B cell (primary cell): ENCODE measurements around the gene MTSS2. TPM values are rescaled to one million over a fixed set of nuclear protein-coding genes. Genes with fewer than 3 reads are reported as not detected.

Experiments used
- ATAC-seq: fragments of 200-7000 bp; cut with Tn5 transposase; one replicate; pipeline ENCODE4 v1.10.0; 2021; ENCODE audit warnings: low read depth, mild to moderate bottlenecking, moderate number of reproducible peaks, moderate library complexity
- CTCF ChIA-PET: fragments of 350-600 bp; sonication (Branson Sonifier 250); formaldehyde crosslinking; loops from one replicate; lab custom pipeline; 2021; ENCODE audit warnings: antibody characterized with exemption, inconsistent platforms; lab: Charles Lee
- POLR2A ChIA-PET: fragments of 350-600 bp; sonication (Branson Sonifier 250); formaldehyde crosslinking; loops from one replicate; lab custom pipeline; 2021; ENCODE audit warnings: antibody characterized with exemption; lab: Charles Lee
- DNase-seq: peaks from one replicate; pipeline ENCODE4 v3.0.0; 2013
- H2AFZ ChIP-seq: 2 replicates; pipeline ENCODE4 v1.6.1; 2012; ENCODE audit warnings: mild to moderate bottlenecking, low read depth, low read length; ENCODE audit not compliant: insufficient read depth, poor library complexity, severe bottlenecking
- H3K27ac ChIP-seq, 2 donors: 1 replicate in 1 of 2; 2 replicates in 1 of 2; pipeline ENCODE4 v1.5.1; 2012 to 2013; ENCODE audit warnings: low read length in 2 of 2, mild to moderate bottlenecking in 2 of 2, moderate library complexity in 1 of 2
- H3K27me3 ChIP-seq, 4 experiments: fragments of 200-600 bp in 1 of 4; sonication (generic) in 1 of 4; replicated peaks in 1 of 4; 1 replicate in 2 of 4; 2 replicates in 2 of 4; pipeline versions ENCODE4 v1.6.1 to v1.7.0; 2013 to 2016; ENCODE audit warnings: low read length in 3 of 4, mild to moderate bottlenecking in 2 of 4, mixed read lengths in 1 of 4, moderate library complexity in 1 of 4; ENCODE audit not compliant: insufficient read depth in 4 of 4, control insufficient read depth in 3 of 4; ENCODE audit errors: control extremely low read depth in 1 of 4
- H3K36me3 ChIP-seq, 2 experiments: replicated peaks in 1 of 2; 1 replicate in 1 of 2; 2 replicates in 1 of 2; pipeline versions ENCODE4 v1.6.1 to v1.7.1; 2013; ENCODE audit warnings: low read length in 1 of 2; ENCODE audit not compliant: insufficient read depth in 2 of 2, control insufficient read depth in 1 of 2; ENCODE audit errors: control extremely low read depth in 1 of 2, extremely low read depth in 1 of 2
- H3K4me1 ChIP-seq, 2 donors: fragments of 200-600 bp in 1 of 2; sonication (generic) in 1 of 2; 1 replicate in 1 of 2; 2 replicates in 1 of 2; pipeline versions ENCODE4 v1.5.1 to v1.6.1; 2013 to 2017; ENCODE audit warnings: low read length in 2 of 2; ENCODE audit not compliant: control insufficient read depth in 2 of 2, insufficient read depth in 2 of 2
- H3K4me2 ChIP-seq: replicated peaks from 2 replicates; pipeline ENCODE3; 2012; ENCODE audit warnings: mild to moderate bottlenecking, low read depth, low read length; ENCODE audit not compliant: poor library complexity, severe bottlenecking
- H3K4me3 ChIP-seq, 5 experiments: fragments of 200-600 bp in 1 of 5; sonication (generic) in 1 of 5; 1 replicate in 3 of 5; 2 replicates in 2 of 5; pipeline versions ENCODE4 v1.5.1 to v1.7.0; 2011 to 2016; ENCODE audit warnings: low read length in 4 of 5, mild to moderate bottlenecking in 4 of 5, low read depth in 2 of 5, control low read depth in 1 of 5, moderate library complexity in 1 of 5; ENCODE audit not compliant: insufficient read depth in 1 of 5; ENCODE audit errors: control extremely low read depth in 1 of 5, extremely low read depth in 1 of 5
- H3K79me2 ChIP-seq: fragments of 200-600 bp; sonication (generic); one replicate; pipeline ENCODE4 v1.6.0; 2016; ENCODE audit warnings: low read length; ENCODE audit not compliant: control insufficient read depth, insufficient read depth
- H3K9ac ChIP-seq: fragments of 200-600 bp; sonication (generic); 2 replicates; pipeline ENCODE4 v1.6.1; 2017; ENCODE audit warnings: mild to moderate bottlenecking, low read length, moderate library complexity
- H3K9me3 ChIP-seq, 3 donors: one replicate each; pipeline versions ENCODE4 v1.6.1 to v1.7.1; 2013; ENCODE audit warnings: low read length in 2 of 3; ENCODE audit not compliant: control insufficient read depth in 2 of 3, insufficient read depth in 1 of 3; ENCODE audit errors: control extremely low read depth in 1 of 3
- H4K20me1 ChIP-seq: 2 replicates; pipeline ENCODE4 v1.6.0; 2012; ENCODE audit warnings: mild to moderate bottlenecking, low read length; ENCODE audit not compliant: insufficient read depth, control insufficient read depth, poor library complexity, severe bottlenecking
- H3K27ac Mint-ChIP-seq: one replicate; pipeline ENCODE4 v1.8.0; 2021; ENCODE audit warnings: mixed read lengths
- H3K27me3 Mint-ChIP-seq: one replicate; pipeline ENCODE4 v1.8.0; 2021; ENCODE audit warnings: mixed read lengths
- H3K4me1 Mint-ChIP-seq: one replicate; pipeline ENCODE4 v1.8.0; 2021; ENCODE audit warnings: mixed read lengths
- H3K4me3 Mint-ChIP-seq: one replicate; pipeline ENCODE4 v1.8.0; 2021; ENCODE audit warnings: mixed read lengths
- H3K9me3 Mint-ChIP-seq: one replicate; pipeline ENCODE4 v1.8.0; 2022; ENCODE audit warnings: mixed read lengths; ENCODE audit not compliant: insufficient read depth
- CTCF ChIP-seq: fragments of 200-600 bp; IDR thresholded peaks from one replicate; pipeline ENCODE4 v1.8.0; 2022; ENCODE audit warnings: antibody characterized with exemption, mild to moderate bottlenecking
- EZH2 ChIP-seq: IDR thresholded peaks from 2 replicates; pipeline ENCODE4 v1.6.1; 2012; ENCODE audit warnings: borderline replicate concordance, low read depth, mild to moderate bottlenecking, moderate library complexity, low read length; ENCODE audit not compliant: insufficient read depth, poor library complexity, severe bottlenecking
- WGBS: methylation state at CpG from one replicate; pipeline ENCODE4 v1.1.5; 2013; ENCODE audit warnings: missing lambda C conversion rate; ENCODE audit not compliant: insufficient coverage; 5-methylcytosine and 5-hydroxymethylcytosine counted together
- intact Hi-C: fragments of 100-400 bp; cut with micrococcal nuclease; formaldehyde crosslinking; loops from one replicate; pipeline ENCODE4 v1.10.0; 2022
- polyA plus RNA-seq: library from polyadenylated mRNA; depleted of rRNA; stranded (reverse); fragments of >200 nt; gene quantifications from 2 replicates; pipeline ENCODE4 v1.2.3, GENCODE V29; 2012
- total RNA-seq, 2 donors: library from RNA; stranded (reverse); fragments of 120-200 nt in 1 of 2; gene quantifications; 1 replicate in 1 of 2; 2 replicates in 1 of 2; pipeline versions ENCODE4 v1.2.3 to v1.2.4, GENCODE V29; 2013 to 2022

The MTSS2 gene
- total and polyA plus RNA-seq, 2 donors (not counting 1 experiment from before 2014, with no cell fraction given) = 1.6 to 2.6 TPM

GRCh38 chr16:70721202-70721963 is 35.5 kb upstream of the MTSS2 start:
- Histone ChIP-seq H4K20me1 (no peaks in the 10 kb centered on the region), H3K4me3 (no peak overlapping the region), H3K27ac (no peak overlapping the region), H2AFZ (no peak overlapping the region), H3K36me3 (peaks cover 0 to 24% of the 10 kb centered on the region in 2 experiments), H3K79me2 (no peaks in the 10 kb centered on the region), H3K9me3 (peaks cover 0 to 4% (median 0%) of the 10 kb centered on the region in 3 donors), H3K4me1 (no peaks in the 10 kb centered on the region), H3K9ac (no peak overlapping the region), H3K4me2 (no peak overlapping the region), H3K27me3 (no peaks in the 10 kb centered on the region)
- Mint-ChIP-seq H3K4me3 (no peak overlapping the region), H3K27me3 (no peaks in the 10 kb centered on the region), H3K4me1 (no peaks in the 10 kb centered on the region), H3K9me3 (peaks cover 5% of the 10 kb centered on the region), H3K27ac (no peak overlapping the region)
- CTCF ChIA-PET = no interaction called here
- intact Hi-C loops = no loop called here
- ATAC-seq (no peak), DNase-seq (no peak)
- POLR2A ChIA-PET = no interaction called here
- no peak for TF ChIP-seq EZH2
- no peak for TF ChIP-seq CTCF
- WGBS = 95% methylated on average over 17 of the region's 18 CpGs

- TF ChIP-seq EZH2 (no peak), CTCF (no peak)
- no peak overlapping the region for H2AFZ ChIP-seq
- POLR2A ChIA-PET = no interaction called here
- DNase-seq (no peak), ATAC-seq (no peak)
- Mint-ChIP-seq H3K27ac (no peak overlapping the region), H3K9me3 (peaks cover 5% of the 10 kb centered on the region), H3K4me3 (no peak overlapping the region), H3K4me1 (no peaks in the 10 kb centered on the region), H3K27me3 (no peaks in the 10 kb centered on the region)
- intact Hi-C loops = no loop called here
- H3K27ac ChIP-seq = no peak overlapping the region
- no peak overlapping the region for H3K4me3 ChIP-seq
- no peaks in the 10 kb centered on the region for H3K79me2 ChIP-seq
- H3K4me1 ChIP-seq = no peaks in the 10 kb centered on the region
- peaks cover 0 to 25% of the 10 kb centered on the region in 2 experiments for H3K36me3 ChIP-seq
- peaks cover 0 to 4% (median 0%) of the 10 kb centered on the region in 3 donors for H3K9me3 ChIP-seq
- H3K4me2 ChIP-seq = no peak overlapping the region
- H3K27me3 ChIP-seq = no peaks in the 10 kb centered on the region
- CTCF ChIA-PET = no interaction called here
- no peak overlapping the region for H3K9ac ChIP-seq
- WGBS = 99% methylated on average over 18 of the region's 18 CpGs
- no peaks in the 10 kb centered on the region for H4K20me1 ChIP-seq
These were observed 34.8 kb upstream of the MTSS2 start for GRCh38 chr16:70720425-70721201.
